Transverse colon (tissue), 4 donors: ENCODE results near the gene GALP. TPM values are rescaled to one million over a fixed set of nuclear protein-coding genes. Genes with fewer than 3 reads are reported as not detected.

Experiments
- DNase-seq: peaks from one replicate; pipeline ENCODE4 v3.0.0-alpha.2; 2019
- H3K27ac ChIP-seq, 4 donors: fragments of 200-600 bp; sonication (generic); 2 replicates each; pipeline ENCODE4 v1.5.1; 2016 to 2018; ENCODE audit warnings: inconsistent platforms in 4 of 4
- H3K27me3 ChIP-seq: fragments of 200-600 bp; sonication (generic); 2 replicates; pipeline ENCODE4 v1.5.1; 2017; ENCODE audit warnings: inconsistent platforms
- H3K36me3 ChIP-seq, 4 donors: fragments of 200-600 bp; sonication (generic); 2 replicates each; pipeline ENCODE4 v1.5.1; 2017 to 2019; ENCODE audit warnings: inconsistent platforms in 4 of 4
- H3K4me1 ChIP-seq, 4 donors: fragments of 200-600 bp; sonication (generic); 2 replicates each; pipeline ENCODE4 v1.5.1; 2017 to 2020; ENCODE audit warnings: inconsistent platforms in 4 of 4
- H3K4me3 ChIP-seq, 4 donors: fragments of 200-600 bp; sonication (generic); 1 replicate in 1 of 4; 2 replicates in 3 of 4; pipeline versions ENCODE4 v1.5.1 to v1.6.1; 2017 to 2019; ENCODE audit warnings: inconsistent platforms in 4 of 4
- H3K9me3 ChIP-seq, 2 donors: fragments of 200-600 bp; sonication (generic); 2 replicates each; pipeline ENCODE4 v1.5.1; 2017 to 2019; ENCODE audit warnings: inconsistent platforms in 2 of 2
- CTCF ChIP-seq, 5 experiments: fragments of 200-600 bp in 3 of 5; fragments of 450-650 bp in 2 of 5; sonication (generic) in 3 of 5; IDR thresholded peaks; 1 replicate in 2 of 5; 2 replicates in 3 of 5; pipeline ENCODE4 v1.5.1; 2016 to 2017; ENCODE audit warnings: antibody characterized with exemption in 5 of 5, inconsistent platforms in 3 of 5, mild to moderate bottlenecking in 2 of 5, moderate library complexity in 1 of 5
- EP300 ChIP-seq: sonication (generic); formaldehyde crosslinking; IDR thresholded peaks from one replicate; pipeline ENCODE4 v1.6.1; 2017; ENCODE audit warnings: antibody characterized with exemption, low read depth
- POLR2A ChIP-seq: fragments of 450-650 bp; IDR thresholded peaks from one replicate; pipeline ENCODE4 v1.6.1; 2016; ENCODE audit warnings: antibody characterized with exemption, mild to moderate bottlenecking, moderate library complexity
- POLR2AphosphoS5 ChIP-seq, 3 donors: sonication (generic); formaldehyde crosslinking; IDR thresholded peaks; one replicate each; pipeline ENCODE4 v1.6.1; 2016; ENCODE audit warnings: antibody characterized with exemption in 3 of 3
- WGBS, 2 donors: methylation state at CpG; one replicate each; pipeline ENCODE4 v1.1.5; 2018; ENCODE audit warnings: low coverage in 1 of 2; 5-methylcytosine and 5-hydroxymethylcytosine counted together
- in situ Hi-C, 4 donors: fragments of 200-750 bp; cut with MboI; loops; one replicate each; pipeline versions ENCODE4 v1.15.0 to v1.15.1; 2017; ENCODE audit warnings: low sequenced_read_pairs in 3 of 4, low pct_ligation_motif_present in 1 of 4, low pct_unique_long_range_greater_than_20kb in 1 of 4
- intact Hi-C: fragments of 100-400 bp; cut with DNase I; formaldehyde crosslinking; loops from one replicate; pipeline ENCODE4 v1.15.1; 2023; ENCODE audit warnings: low total_unique reads
- total RNA-seq, 4 donors: library from RNA; depleted of rRNA; stranded (reverse); fragments of >200 nt; gene quantifications; one replicate each; pipeline ENCODE4 v1.1.0, GENCODE V29; 2016

Gene GALP
- total RNA-seq, 4 donors from 2014 or later: not detected

- Histone ChIP-seq H3K27me3 (no peaks in the 10 kb centered on the region), H3K27ac (no peak overlapping the region), H3K4me3 (no peak overlapping the region), H3K36me3 (peaks cover 0 to 7% (median 0%) of the 10 kb centered on the region in 4 donors), H3K9me3 (no peaks in the 10 kb centered on the region), H3K4me1 (peaks cover 0 to 8% (median 0%) of the 10 kb centered on the region in 4 donors)
- no peak for DNase-seq
- in situ Hi-C loops: no loop called here
- intact Hi-C loops: no loop called here
- WGBS, 2 donors: 96% methylated on average over 5 of the region's 5 CpGs; no CpG with 5 or more reads in 1 of the 2 donors
- TF ChIP-seq CTCF (IDR thresholded peaks at IDR 0.05) (no peak), POLR2AphosphoS5 (IDR thresholded peaks at IDR 0.05) (no peak), POLR2A (no peak), EP300 (no peak)
Measured at GRCh38 chr19:56149656-56150038, 26.2 kb upstream of the GALP start.

DNA sequence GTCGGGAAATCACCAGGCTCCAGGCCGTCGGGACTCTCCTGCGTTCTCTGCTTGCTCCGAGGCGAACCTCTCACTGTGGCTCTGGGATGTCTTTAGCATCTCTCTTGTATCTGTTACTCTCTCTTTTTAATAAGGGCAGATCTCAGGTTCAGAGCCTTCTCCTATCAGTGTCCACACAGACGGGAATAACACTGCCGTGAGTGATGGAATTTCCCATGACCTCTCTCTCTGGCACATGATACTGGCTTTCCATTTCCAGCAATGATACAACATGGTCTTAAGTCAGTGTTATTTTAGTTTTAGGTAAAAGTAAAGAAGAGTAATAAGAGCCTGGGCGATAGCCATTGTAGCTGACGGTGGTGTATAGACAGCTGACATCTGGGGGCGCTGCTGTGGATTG, 25.4 kb upstream of the GALP start:
- H3K4me3 ChIP-seq: no peak overlapping the region
- intact Hi-C loops (no loop called here), in situ Hi-C loops (no loop called here)
- no peak for DNase-seq
- H3K27me3 ChIP-seq: no peaks in the 10 kb centered on the region
- peaks cover 0 to 8% (median 0%) of the 10 kb centered on the region in 4 donors for H3K4me1 ChIP-seq
- H3K27ac ChIP-seq: no peak overlapping the region
- WGBS, 2 donors: 93 to 94% methylated on average over 7 to 11 of the region's 11 CpGs
- H3K9me3 ChIP-seq: no peaks in the 10 kb centered on the region
- H3K36me3 ChIP-seq: peaks cover 0 to 7% (median 0%) of the 10 kb centered on the region in 4 donors
- TF ChIP-seq POLR2A: no peak
- no peak for TF ChIP-seq EP300
- no peak for TF ChIP-seq POLR2AphosphoS5 (IDR thresholded peaks at IDR 0.05)
- no peak for TF ChIP-seq CTCF (IDR thresholded peaks at IDR 0.05)

- H3K9me3 ChIP-seq: no peaks in the 10 kb centered on the region
- no peaks in the 10 kb centered on the region for H3K27me3 ChIP-seq
- no peak overlapping the region for H3K4me3 ChIP-seq
- H3K4me1 ChIP-seq: peaks cover 0 to 20% (median 6%) of the 10 kb centered on the region in 4 donors
- TF ChIP-seq POLR2A: no peak
- no peak for TF ChIP-seq POLR2AphosphoS5 (IDR thresholded peaks at IDR 0.05)
- no peak for TF ChIP-seq CTCF (IDR thresholded peaks at IDR 0.05)
- no peak for TF ChIP-seq EP300
- H3K36me3 ChIP-seq: no peaks in the 10 kb centered on the region
- intact Hi-C loops (no loop called here), in situ Hi-C loops (no loop called here)
- 82% methylated on average over 2 of the region's 2 CpGs; no CpG with 5 or more reads in 1 of the 2 donors for WGBS, 2 donors
- DNase-seq: no peak
- H3K27ac ChIP-seq: no peak overlapping the region
Measured at GRCh38 chr19:56152644-56153043, 23.2 kb upstream of the GALP start.

GRCh38 chr19:56153507-56153906, 22.3 kb upstream of the GALP start:
- DNase-seq: no peak
- Histone ChIP-seq H3K4me3 (no peak overlapping the region), H3K9me3 (no peaks in the 10 kb centered on the region), H3K27ac (no peak overlapping the region), H3K4me1 (peaks cover 0 to 20% (median 6%) of the 10 kb centered on the region in 4 donors), H3K36me3 (no peaks in the 10 kb centered on the region), H3K27me3 (no peaks in the 10 kb centered on the region)
- intact Hi-C loops: no loop called here
- TF ChIP-seq EP300 (no peak), POLR2AphosphoS5 (IDR thresholded peaks at IDR 0.05) (no peak), POLR2A (no peak), CTCF (IDR thresholded peaks at IDR 0.05) (no peak)
- in situ Hi-C loops: no loop called here
- 75% methylated on average over 6 of the region's 6 CpGs; no CpG with 5 or more reads in 1 of the 2 donors for WGBS, 2 donors
